H9 (cell line): ENCODE data around the gene SYK. TPM values are rescaled to one million over a fixed set of nuclear protein-coding genes. Genes with fewer than 3 reads are reported as not detected.

Source experiments
- DNase-seq: peaks from one replicate; pipeline ENCODE4 v3.0.0-alpha.2; 2017
- H2AFZ ChIP-seq: one replicate; pipeline ENCODE4 v1.6.1; 2013; ENCODE audit warnings: mild to moderate bottlenecking, low read length, control low read depth, moderate library complexity
- H2AK5ac ChIP-seq: 2 replicates; pipeline ENCODE4 v1.6.1; 2013; ENCODE audit warnings: low read length, control low read depth, mixed read lengths; ENCODE audit not compliant: insufficient read length
- H2BK120ac ChIP-seq: one replicate; pipeline ENCODE4 v1.6.1; 2013; ENCODE audit warnings: low read depth, mild to moderate bottlenecking, low read length, control low read depth, inconsistent platforms; ENCODE audit not compliant: poor library complexity, severe bottlenecking
- H2BK12ac ChIP-seq: 2 replicates; pipeline ENCODE4 v1.6.1; 2013; ENCODE audit warnings: low read length, control low read depth, mixed read lengths, low read depth; ENCODE audit not compliant: insufficient read length
- H2BK15ac ChIP-seq: 2 replicates; pipeline ENCODE4 v1.6.1; 2013; ENCODE audit warnings: low read depth, low read length, control low read depth
- H2BK20ac ChIP-seq: one replicate; pipeline ENCODE4 v1.6.1; 2013; ENCODE audit warnings: low read depth, mild to moderate bottlenecking, low read length, control low read depth, inconsistent platforms; ENCODE audit not compliant: poor library complexity, severe bottlenecking
- H2BK5ac ChIP-seq: 2 replicates; pipeline ENCODE4 v1.6.1; 2013; ENCODE audit warnings: low read length, control low read depth, mixed read lengths; ENCODE audit not compliant: insufficient read length
- H3K14ac ChIP-seq: 2 replicates; pipeline ENCODE4 v1.6.1; 2013; ENCODE audit warnings: low read length, control low read depth; ENCODE audit not compliant: insufficient read depth
- H3K18ac ChIP-seq: 2 replicates; pipeline ENCODE4 v1.6.1; 2013; ENCODE audit warnings: low read depth, mild to moderate bottlenecking, mixed read lengths, low read length, control low read depth; ENCODE audit not compliant: insufficient read length
- H3K23ac ChIP-seq: 2 replicates; pipeline ENCODE4 v1.6.1; 2013; ENCODE audit warnings: low read length, control low read depth, mixed read lengths, low read depth; ENCODE audit not compliant: insufficient read length
- H3K23me2 ChIP-seq: 2 replicates; pipeline ENCODE4 v1.6.1; 2013; ENCODE audit warnings: low read depth, mild to moderate bottlenecking, mixed read lengths, low read length, control low read depth; ENCODE audit not compliant: insufficient read length, poor library complexity, severe bottlenecking
- H3K27ac ChIP-seq: 2 replicates; pipeline ENCODE4 v1.5.1; 2013; ENCODE audit warnings: low read length, control low read depth, mixed read lengths, low read depth; ENCODE audit not compliant: insufficient read length
- H3K27me3 ChIP-seq: 2 replicates; pipeline ENCODE4 v1.6.1; 2013; ENCODE audit warnings: low read length, control low read depth, inconsistent platforms; ENCODE audit not compliant: insufficient read depth
- H3K4ac ChIP-seq: 2 replicates; pipeline ENCODE4 v1.6.1; 2013; ENCODE audit warnings: low read depth, mild to moderate bottlenecking, control low read depth, inconsistent platforms, low read length, moderate library complexity
- H3K4me1 ChIP-seq: 2 replicates; pipeline ENCODE4 v1.6.1; 2013; ENCODE audit warnings: low read length, control low read depth, inconsistent platforms; ENCODE audit not compliant: insufficient read depth
- H3K4me2 ChIP-seq: 2 replicates; pipeline ENCODE4 v1.6.1; 2013; ENCODE audit warnings: low read length, control low read depth, mixed read lengths; ENCODE audit not compliant: insufficient read length, insufficient read depth
- H3K56ac ChIP-seq: 2 replicates; pipeline ENCODE4 v1.6.1; 2013; ENCODE audit warnings: low read depth, mild to moderate bottlenecking, mixed read lengths, low read length, control low read depth; ENCODE audit not compliant: insufficient read length
- H3K79me1 ChIP-seq: 2 replicates; pipeline ENCODE4 v1.6.1; 2013; ENCODE audit warnings: low read depth, mild to moderate bottlenecking, moderate library complexity, low read length, control low read depth, inconsistent platforms; ENCODE audit not compliant: insufficient read depth, poor library complexity, severe bottlenecking
- H3K79me2 ChIP-seq: 2 replicates; pipeline ENCODE4 v1.6.1; 2013; ENCODE audit warnings: low read length, control low read depth, inconsistent platforms; ENCODE audit not compliant: insufficient read depth
- H3K9ac ChIP-seq: 2 replicates; pipeline ENCODE4 v1.6.1; 2013; ENCODE audit warnings: low read length, control low read depth, mixed read lengths; ENCODE audit not compliant: insufficient read length; ENCODE audit errors: extremely low read depth
- H3K9me3 ChIP-seq: one replicate; pipeline ENCODE4 v1.6.1; 2013; ENCODE audit warnings: low read depth, low read length, inconsistent platforms; ENCODE audit not compliant: control insufficient read depth
- H3T11ph ChIP-seq: one replicate; pipeline ENCODE4 v1.6.1; 2013; ENCODE audit warnings: mild to moderate bottlenecking, low read length, control low read depth, inconsistent platforms
- H4K20me1 ChIP-seq: one replicate; pipeline ENCODE4 v1.6.1; 2013; ENCODE audit not compliant: control insufficient read depth, insufficient read length, insufficient read depth
- H4K5ac ChIP-seq: 2 replicates; pipeline ENCODE4 v1.6.1; 2013; ENCODE audit warnings: low read depth, mild to moderate bottlenecking, mixed read lengths, low read length, control low read depth; ENCODE audit not compliant: insufficient read length
- H4K8ac ChIP-seq: replicated peaks from 2 replicates; pipeline ENCODE4 v1.6.1; 2013; ENCODE audit warnings: low read length, control low read depth, mixed read lengths, low read depth; ENCODE audit not compliant: insufficient read length
- H4K91ac ChIP-seq: 2 replicates; pipeline ENCODE4 v1.6.1; 2013; ENCODE audit warnings: low read depth, mild to moderate bottlenecking, moderate library complexity, mixed read lengths, low read length, control low read depth; ENCODE audit not compliant: insufficient read length
- H3K27ac Mint-ChIP-seq, 3 experiments: 2 replicates in 2 of 3; 3 replicates in 1 of 3; pipeline ENCODE4 v1.8.0; 2020 to 2021; ENCODE audit warnings: mixed read lengths in 3 of 3, mild to moderate bottlenecking in 1 of 3, moderate library complexity in 1 of 3
- H3K27me3 Mint-ChIP-seq: 2 replicates; pipeline ENCODE4 v1.8.0; 2021; ENCODE audit warnings: low read depth, mild to moderate bottlenecking, moderate library complexity, mixed read lengths
- H3K36me3 Mint-ChIP-seq, 3 experiments: 2 replicates in 2 of 3; 3 replicates in 1 of 3; pipeline ENCODE4 v1.8.0; 2020 to 2021; ENCODE audit warnings: low read depth in 3 of 3, mixed read lengths in 3 of 3; ENCODE audit not compliant: insufficient read depth in 1 of 3
- H3K4me1 Mint-ChIP-seq, 2 experiments: 2 replicates each; pipeline ENCODE4 v1.8.0; 2020; ENCODE audit warnings: mixed read lengths in 2 of 2
- H3K4me3 Mint-ChIP-seq, 2 experiments: 2 replicates in 1 of 2; 3 replicates in 1 of 2; pipeline ENCODE4 v1.8.0; 2020 to 2021; ENCODE audit warnings: mild to moderate bottlenecking in 2 of 2, mixed read lengths in 2 of 2, moderate library complexity in 1 of 2
- H3K9me3 Mint-ChIP-seq, 2 experiments: 2 replicates in 1 of 2; 3 replicates in 1 of 2; pipeline ENCODE4 v1.8.0; 2020; ENCODE audit warnings: mild to moderate bottlenecking in 2 of 2, mixed read lengths in 2 of 2, moderate library complexity in 1 of 2
- WGBS: extraction: QIAGEN DNeasy Blood & Tissue Kit; methylation state at CpG from one replicate; pipeline ENCODE4 v1.1.7; 2013; ENCODE audit warnings: missing lambda C conversion rate, low lambda C conversion rate, mixed read lengths; ENCODE audit not compliant: insufficient read length; ENCODE audit errors: extremely low coverage; 5-methylcytosine and 5-hydroxymethylcytosine counted together
- total RNA-seq: library from RNA; stranded (reverse); gene quantifications from 2 replicates; pipeline ENCODE4 v1.2.1, GENCODE V29; 2021
- TF ChIP-seq, protein P1 (sequence below): fragments of 200-600 bp; sonication (generic); conservative IDR thresholded peaks from 3 replicates; pipeline ENCODE4 v1.8.0; 2021; ENCODE audit warnings: antibody characterized with exemption, mild to moderate bottlenecking

SYK gene
- total RNA-seq, 1 experiment from 2014 or later: 7.9 TPM

DNA sequence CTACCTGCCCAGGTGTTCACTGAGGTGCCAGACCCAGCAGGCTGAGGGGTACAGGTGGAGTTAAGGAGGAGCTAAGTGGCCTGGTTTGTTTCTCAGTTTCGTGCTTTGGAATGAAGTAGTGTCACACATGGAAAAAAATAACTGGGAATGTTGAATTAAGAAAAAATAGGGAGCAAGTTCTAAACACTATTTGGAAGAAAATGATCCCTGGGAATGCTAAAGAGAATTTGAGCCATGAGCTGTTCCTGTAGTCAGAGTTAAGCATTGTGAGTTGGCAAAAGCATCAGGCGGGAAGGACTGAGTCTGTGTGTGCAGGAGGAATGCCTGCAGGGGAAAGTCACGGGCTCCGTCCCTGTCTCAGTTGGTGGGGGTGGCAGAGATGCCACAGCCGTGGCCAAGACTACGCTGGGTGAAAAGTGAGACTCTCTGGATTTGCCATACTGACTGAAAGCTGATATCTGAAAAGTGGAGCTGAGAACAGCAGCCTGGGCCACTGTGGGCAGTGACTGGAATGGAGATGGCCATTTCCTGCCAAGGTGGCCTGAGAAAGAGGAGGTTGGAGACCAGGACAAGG, 37.0 kb downstream of the SYK start:
- H3K79me2 ChIP-seq: no peaks in the 10 kb centered on the region
- Mint-ChIP-seq H3K4me1 (no peaks in the 10 kb centered on the region), H3K27ac (no peak overlapping the region), H3K36me3 (peaks cover 0 to 2% (median 0%) of the 10 kb centered on the region in 3 experiments; a peak in 2 of 7 replicates), H3K27me3 (no peaks in the 10 kb centered on the region), H3K9me3 (0 out of 5 replicates have a peak, but pooled peaks cover 0 to 2% of the 10 kb centered on the region in 2 experiments), H3K4me3 (no peak overlapping the region)
- TF ChIP-seq, protein P1, sequence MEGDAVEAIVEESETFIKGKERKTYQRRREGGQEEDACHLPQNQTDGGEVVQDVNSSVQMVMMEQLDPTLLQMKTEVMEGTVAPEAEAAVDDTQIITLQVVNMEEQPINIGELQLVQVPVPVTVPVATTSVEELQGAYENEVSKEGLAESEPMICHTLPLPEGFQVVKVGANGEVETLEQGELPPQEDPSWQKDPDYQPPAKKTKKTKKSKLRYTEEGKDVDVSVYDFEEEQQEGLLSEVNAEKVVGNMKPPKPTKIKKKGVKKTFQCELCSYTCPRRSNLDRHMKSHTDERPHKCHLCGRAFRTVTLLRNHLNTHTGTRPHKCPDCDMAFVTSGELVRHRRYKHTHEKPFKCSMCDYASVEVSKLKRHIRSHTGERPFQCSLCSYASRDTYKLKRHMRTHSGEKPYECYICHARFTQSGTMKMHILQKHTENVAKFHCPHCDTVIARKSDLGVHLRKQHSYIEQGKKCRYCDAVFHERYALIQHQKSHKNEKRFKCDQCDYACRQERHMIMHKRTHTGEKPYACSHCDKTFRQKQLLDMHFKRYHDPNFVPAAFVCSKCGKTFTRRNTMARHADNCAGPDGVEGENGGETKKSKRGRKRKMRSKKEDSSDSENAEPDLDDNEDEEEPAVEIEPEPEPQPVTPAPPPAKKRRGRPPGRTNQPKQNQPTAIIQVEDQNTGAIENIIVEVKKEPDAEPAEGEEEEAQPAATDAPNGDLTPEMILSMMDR: no peak
- no peak overlapping the region for H2AK5ac ChIP-seq
- no peak overlapping the region for H2AFZ ChIP-seq
- no peak overlapping the region for H3K4ac ChIP-seq
- no peak overlapping the region for H3K18ac ChIP-seq
- no peak overlapping the region for H3K14ac ChIP-seq
- H2BK15ac ChIP-seq: no peak overlapping the region
- peak; percentile 10 for DNase-seq
- no peaks in the 10 kb centered on the region for H3K4me1 ChIP-seq
- H3K9me3 ChIP-seq: no peaks in the 10 kb centered on the region
- H3K27ac ChIP-seq: no peak overlapping the region
- no peaks in the 10 kb centered on the region for H3K79me1 ChIP-seq
- no peak overlapping the region for H2BK5ac ChIP-seq
- H4K5ac ChIP-seq: no peak overlapping the region
- H4K91ac ChIP-seq: no peak overlapping the region
- no peak overlapping the region for H3K56ac ChIP-seq
- no peak overlapping the region for H3T11ph ChIP-seq
- WGBS: no CpG with 5 or more reads among the region's 6 CpGs
- H3K4me2 ChIP-seq: no peak overlapping the region
- H4K8ac ChIP-seq: no peak overlapping the region
- H2BK12ac ChIP-seq: no peak overlapping the region
- no peak overlapping the region for H2BK120ac ChIP-seq
- no peaks in the 10 kb centered on the region for H3K23me2 ChIP-seq
- no peaks in the 10 kb centered on the region for H4K20me1 ChIP-seq
- no peak overlapping the region for H2BK20ac ChIP-seq
- H3K27me3 ChIP-seq: no peaks in the 10 kb centered on the region
- H3K23ac ChIP-seq: no peak overlapping the region
- no peak overlapping the region for H3K9ac ChIP-seq
